Ovary (tissue), 3 donors: ENCODE measurements around the gene KCNQ5.

ENCODE experiments used
- CTCF ChIP-seq, 3 donors: fragments of 450-650 bp in 2 of 3; fragments of 200-600 bp in 1 of 3; IDR thresholded peaks; one replicate each; pipeline versions ENCODE4 v1.5.1 to v1.8.0; 2016 to 2022; ENCODE audit warnings: antibody characterized with exemption in 3 of 3, mild to moderate bottlenecking in 1 of 3
- EP300 ChIP-seq: sonication (generic); formaldehyde crosslinking; IDR thresholded peaks from one replicate; pipeline ENCODE4 v1.6.1; 2017; ENCODE audit warnings: antibody characterized with exemption
- POLR2A ChIP-seq: fragments of 450-650 bp; IDR thresholded peaks from one replicate; pipeline ENCODE4 v1.6.1; 2017; ENCODE audit warnings: antibody characterized with exemption, mild to moderate bottlenecking, moderate library complexity
- donor health status: DM: no; HTN: no; CAD: no.

- no peak for TF ChIP-seq CTCF (IDR thresholded peaks at IDR 0.05)
- no peak for TF ChIP-seq EP300
- no peak for TF ChIP-seq POLR2A
These were observed 390.1 kb downstream of the KCNQ5 start for GRCh38 chr6:73011945-73012344.
